ENCODE data around the gene NKX6-2. TPM values are rescaled to one million over a fixed set of nuclear protein-coding genes. Genes with fewer than 3 reads are reported as not detected.

Gene NKX6-2
- total RNA-seq, 1 experiment from 2014 or later = not detected

DNA sequence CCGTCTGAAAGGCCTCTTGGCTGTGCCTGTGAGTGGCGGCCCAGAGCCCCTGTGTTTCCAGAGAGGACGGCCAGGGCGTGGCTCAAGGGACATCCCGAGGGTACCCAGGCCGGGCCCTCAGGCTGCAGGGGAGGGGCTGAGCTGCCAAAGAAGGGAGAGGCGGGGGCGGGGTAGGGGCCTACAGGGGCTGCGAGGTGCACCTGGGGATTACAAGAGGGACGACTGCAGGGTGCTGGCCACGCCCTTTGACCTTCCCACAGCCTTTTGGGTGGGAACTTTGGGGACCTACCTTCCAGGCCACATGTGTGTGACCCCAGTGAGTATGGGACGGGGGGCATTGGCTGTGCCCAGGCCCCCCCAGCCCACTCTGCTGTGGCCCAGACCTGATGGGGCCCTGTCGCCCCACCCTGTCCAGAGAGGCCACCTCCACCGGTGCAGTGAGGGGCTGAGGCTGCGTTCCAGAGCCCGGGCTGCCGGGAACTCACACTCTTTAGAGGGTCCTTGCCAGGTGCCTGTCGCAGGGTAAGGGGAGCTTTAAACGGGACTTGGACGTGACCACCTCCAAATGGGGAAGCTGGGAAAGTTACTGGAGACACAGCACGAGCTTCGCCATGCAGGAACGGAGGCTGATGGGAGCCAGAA, 19.0 kb upstream of the NKX6-2 start:
- no peak overlapping the region for H2AFZ ChIP-seq (ENCODE audit: low read length)

DNA sequence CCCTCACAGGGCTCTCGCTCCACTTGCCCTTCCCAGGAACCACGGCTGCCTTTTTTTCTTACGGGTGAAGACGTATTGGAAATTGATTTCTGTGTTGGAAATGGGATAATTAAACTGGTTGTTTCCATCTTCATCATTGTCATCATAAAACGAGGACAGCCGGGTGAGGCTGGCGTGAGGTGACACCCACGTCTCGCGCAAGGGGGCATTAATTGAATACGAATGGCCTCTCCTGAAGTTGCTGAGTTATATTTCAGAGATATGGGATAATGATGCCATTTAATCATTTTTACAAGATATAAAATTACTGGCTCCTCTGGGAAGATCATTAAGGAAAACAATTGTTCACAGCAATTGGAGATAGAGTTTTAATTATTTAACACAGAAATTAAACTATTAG, 18.3 kb upstream of the NKX6-2 start:
- no peaks in the 10 kb centered on the region for H3K4me1 ChIP-seq (ENCODE audit: low read length)
- no peaks in the 10 kb centered on the region for H3K27me3 ChIP-seq (ENCODE audit: low read length)
- no peaks in the 10 kb centered on the region for H4K20me1 ChIP-seq (ENCODE audit: insufficient read depth, low read depth, low read length)
- no peak overlapping the region for H2AFZ ChIP-seq (ENCODE audit: low read length)
- no peaks in the 10 kb centered on the region for H3K9me3 ChIP-seq (ENCODE audit: low read length)
- no peak overlapping the region for H3K27ac ChIP-seq (ENCODE audit: low read length)
- no peaks in the 10 kb centered on the region for H3K36me3 ChIP-seq (ENCODE audit: insufficient read depth, low read length)
- H3K9ac ChIP-seq (ENCODE audit: low read length) = no peak overlapping the region
- no peak overlapping the region for H3K4me2 ChIP-seq (ENCODE audit: low read depth, low read length, poor library complexity, severe bottlenecking)
- H3K79me2 ChIP-seq (ENCODE audit: low read length) = no peaks in the 10 kb centered on the region
- no peak for DNase-seq
- no peaks in the 10 kb centered on the region for H3K9me2 ChIP-seq (replicated peaks; ENCODE audit: insufficient read depth, low read length)
- H3K4me3 ChIP-seq (ENCODE audit: low read length) = no peak overlapping the region

More for the DNA sequence above, 19.0 kb upstream of the NKX6-2 start:
- Histone ChIP-seq H3K27ac (ENCODE audit: low read length) (no peak overlapping the region), H3K4me1 (ENCODE audit: low read length) (no peaks in the 10 kb centered on the region), H4K20me1 (ENCODE audit: insufficient read depth, low read depth, low read length) (no peaks in the 10 kb centered on the region), H3K9ac (ENCODE audit: low read length) (no peak overlapping the region), H3K4me3 (ENCODE audit: low read length) (no peak overlapping the region), H3K36me3 (ENCODE audit: insufficient read depth, low read length) (no peaks in the 10 kb centered on the region), H3K27me3 (ENCODE audit: low read length) (no peaks in the 10 kb centered on the region), H3K9me2 (replicated peaks; ENCODE audit: insufficient read depth, low read length) (no peaks in the 10 kb centered on the region), H3K4me2 (ENCODE audit: low read depth, low read length, poor library complexity, severe bottlenecking) (no peak overlapping the region), H3K79me2 (ENCODE audit: low read length) (no peaks in the 10 kb centered on the region), H3K9me3 (ENCODE audit: low read length) (no peaks in the 10 kb centered on the region)
- DNase-seq = no peak

DNA sequence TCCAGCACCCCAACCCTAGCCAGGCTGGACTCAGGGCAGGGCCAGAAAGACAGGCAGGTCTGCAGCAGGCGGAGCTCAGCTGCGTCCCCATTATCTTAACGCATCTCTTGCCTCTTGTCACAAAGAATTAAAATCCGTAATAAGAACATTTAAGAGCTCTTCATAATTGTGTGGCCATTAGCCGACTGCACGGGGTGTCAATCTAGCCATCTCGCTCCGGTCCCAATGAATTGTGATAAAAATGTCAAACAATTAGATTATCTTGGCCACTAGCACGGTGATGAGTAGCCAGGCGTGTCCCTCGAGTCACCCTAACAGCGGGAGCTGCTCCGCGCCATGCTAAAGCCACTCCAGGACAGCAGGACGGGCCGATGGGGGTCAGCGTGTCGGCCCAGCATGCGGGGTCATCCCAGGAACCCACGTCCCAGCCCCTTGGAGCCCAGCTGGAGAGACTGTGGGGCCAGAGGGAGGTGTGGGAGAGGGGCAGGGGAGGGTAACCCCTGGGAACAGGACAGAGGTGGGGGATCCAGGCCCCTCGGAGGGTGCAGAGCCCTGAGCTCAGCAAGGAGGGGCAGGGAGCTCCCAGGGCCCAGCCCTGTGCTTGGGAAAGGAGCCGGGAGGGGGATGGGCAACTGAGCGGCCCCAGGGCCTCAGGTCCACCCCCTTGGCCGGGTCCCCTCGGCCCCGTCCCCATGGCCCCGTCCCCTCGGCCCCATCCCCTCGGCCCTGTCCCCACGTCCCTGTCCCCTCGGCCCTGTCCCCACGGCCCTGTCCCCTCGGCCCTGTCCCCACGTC, 17.7 kb upstream of the NKX6-2 start:
- Histone ChIP-seq H4K20me1 (ENCODE audit: insufficient read depth, low read depth, low read length) (no peaks in the 10 kb centered on the region), H3K79me2 (ENCODE audit: low read length) (no peaks in the 10 kb centered on the region), H3K9me2 (replicated peaks; ENCODE audit: insufficient read depth, low read length) (no peaks in the 10 kb centered on the region), H3K27ac (ENCODE audit: low read length) (no peak overlapping the region), H2AFZ (ENCODE audit: low read length) (no peak overlapping the region), H3K4me1 (ENCODE audit: low read length) (no peaks in the 10 kb centered on the region), H3K36me3 (ENCODE audit: insufficient read depth, low read length) (no peaks in the 10 kb centered on the region), H3K4me3 (ENCODE audit: low read length) (no peak overlapping the region), H3K27me3 (ENCODE audit: low read length) (no peaks in the 10 kb centered on the region), H3K9ac (ENCODE audit: low read length) (no peak overlapping the region), H3K4me2 (ENCODE audit: low read depth, low read length, poor library complexity, severe bottlenecking) (no peak overlapping the region), H3K9me3 (ENCODE audit: low read length) (no peaks in the 10 kb centered on the region)
- DNase-seq = no peak

DNA sequence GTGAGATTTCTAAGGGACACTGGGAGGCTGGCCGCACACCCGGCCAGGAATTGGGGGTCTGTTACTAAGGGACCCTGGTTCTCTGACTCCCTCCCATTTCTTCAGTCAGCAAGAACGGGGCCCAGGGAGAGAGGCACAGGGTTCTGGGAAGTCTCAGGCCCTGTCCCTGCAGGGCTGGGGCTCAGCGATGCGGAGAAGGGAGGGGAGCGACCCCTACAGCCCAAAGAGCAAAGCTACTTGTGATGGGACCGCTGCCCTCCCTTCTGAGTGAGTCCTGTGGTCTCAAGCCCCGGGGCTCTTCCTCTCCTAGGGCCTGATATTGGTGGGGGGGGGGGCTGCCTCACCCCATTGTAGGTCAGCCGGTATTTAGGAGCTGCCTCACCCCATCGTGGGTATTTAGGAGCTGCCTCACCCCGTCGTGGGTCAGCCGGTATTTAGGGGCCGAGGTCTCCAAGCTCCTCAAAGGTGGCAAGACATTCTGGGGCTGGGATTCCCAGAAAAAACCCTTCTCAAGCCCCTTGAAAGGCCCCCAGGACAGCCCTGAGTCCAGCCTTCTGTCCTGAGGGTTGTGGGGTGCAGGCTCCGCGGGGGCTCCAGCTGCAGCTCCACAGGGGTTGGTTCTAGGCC, 16.9 kb upstream of the NKX6-2 start:
- Histone ChIP-seq H4K20me1 (ENCODE audit: insufficient read depth, low read depth, low read length) (no peaks in the 10 kb centered on the region), H3K27ac (ENCODE audit: low read length) (no peak overlapping the region), H3K9ac (ENCODE audit: low read length) (no peak overlapping the region), H3K79me2 (ENCODE audit: low read length) (no peaks in the 10 kb centered on the region), H3K36me3 (ENCODE audit: insufficient read depth, low read length) (no peaks in the 10 kb centered on the region), H3K9me3 (ENCODE audit: low read length) (no peaks in the 10 kb centered on the region), H2AFZ (ENCODE audit: low read length) (no peak overlapping the region), H3K27me3 (ENCODE audit: low read length) (no peaks in the 10 kb centered on the region), H3K4me3 (ENCODE audit: low read length) (no peak overlapping the region), H3K9me2 (replicated peaks; ENCODE audit: insufficient read depth, low read length) (no peaks in the 10 kb centered on the region), H3K4me2 (ENCODE audit: low read depth, low read length, poor library complexity, severe bottlenecking) (no peak overlapping the region), H3K4me1 (ENCODE audit: low read length) (no peaks in the 10 kb centered on the region)
- DNase-seq = no peak

DNA sequence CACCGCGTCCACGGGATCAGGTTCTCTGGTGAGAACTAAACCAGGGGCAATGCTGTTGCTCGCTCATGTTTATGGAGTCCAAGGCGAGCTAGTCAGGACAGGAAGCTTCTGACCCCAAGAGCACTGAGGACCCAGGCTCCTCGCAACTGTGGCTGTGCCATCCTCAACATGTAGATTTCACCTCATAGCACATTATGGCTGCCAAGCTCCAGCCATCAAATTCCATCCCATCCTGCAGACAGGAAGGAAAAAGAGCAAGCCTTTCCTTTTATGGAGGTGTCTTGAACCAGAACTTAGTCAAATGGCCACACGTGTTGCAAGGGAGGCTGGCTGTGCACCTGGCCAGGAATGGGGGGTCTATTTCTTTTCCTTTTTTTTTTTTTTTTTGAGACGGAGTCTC, 16.1 kb upstream of the NKX6-2 start:
- no peak overlapping the region for H3K9ac ChIP-seq (ENCODE audit: low read length)
- H3K9me2 ChIP-seq (replicated peaks; ENCODE audit: insufficient read depth, low read length) = no peaks in the 10 kb centered on the region
- no peaks in the 10 kb centered on the region for H4K20me1 ChIP-seq (ENCODE audit: insufficient read depth, low read depth, low read length)
- H3K4me2 ChIP-seq (ENCODE audit: low read depth, low read length, poor library complexity, severe bottlenecking) = no peak overlapping the region
- no peaks in the 10 kb centered on the region for H3K4me1 ChIP-seq (ENCODE audit: low read length)
- no peaks in the 10 kb centered on the region for H3K36me3 ChIP-seq (ENCODE audit: insufficient read depth, low read length)
- no peaks in the 10 kb centered on the region for H3K79me2 ChIP-seq (ENCODE audit: low read length)
- DNase-seq = no peak
- no peak overlapping the region for H2AFZ ChIP-seq (ENCODE audit: low read length)
- no peaks in the 10 kb centered on the region for H3K9me3 ChIP-seq (ENCODE audit: low read length)
- no peaks in the 10 kb centered on the region for H3K27me3 ChIP-seq (ENCODE audit: low read length)
- no peak overlapping the region for H3K27ac ChIP-seq (ENCODE audit: low read length)
- no peak overlapping the region for H3K4me3 ChIP-seq (ENCODE audit: low read length)

- no peak overlapping the region for H2AFZ ChIP-seq (ENCODE audit: low read length)
- no peaks in the 10 kb centered on the region for H3K9me2 ChIP-seq (replicated peaks; ENCODE audit: insufficient read depth, low read length)
Observed at GRCh38 chr10:132799865-132800264, 13.9 kb upstream of the NKX6-2 start.

DNA sequence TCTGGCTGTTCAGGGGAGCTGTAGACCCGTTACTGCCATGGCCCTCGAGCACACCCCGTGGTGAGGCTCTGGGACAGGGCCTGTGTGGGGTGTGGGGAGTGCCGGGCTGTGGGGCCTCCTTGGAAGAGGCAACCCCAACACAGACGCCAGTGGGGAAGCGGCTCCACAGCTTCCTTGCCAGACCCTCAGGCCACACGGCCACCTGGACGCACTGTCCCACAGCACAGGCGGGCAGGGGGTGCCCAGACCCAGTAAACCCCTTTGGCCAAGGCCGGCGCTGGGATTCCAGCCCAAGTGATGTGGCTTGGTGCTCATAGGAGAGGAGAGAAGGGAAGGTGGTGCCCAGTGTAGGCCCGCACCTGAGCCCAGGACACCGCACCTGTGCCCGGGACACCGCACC, 12.9 kb upstream of the NKX6-2 start:
- Histone ChIP-seq H3K4me3 (ENCODE audit: low read length) (no peak overlapping the region), H3K36me3 (ENCODE audit: insufficient read depth, low read length) (no peaks in the 10 kb centered on the region), H3K27me3 (ENCODE audit: low read length) (no peaks in the 10 kb centered on the region), H3K27ac (ENCODE audit: low read length) (no peak overlapping the region), H3K79me2 (ENCODE audit: low read length) (no peaks in the 10 kb centered on the region), H4K20me1 (ENCODE audit: insufficient read depth, low read depth, low read length) (no peaks in the 10 kb centered on the region), H3K9me3 (ENCODE audit: low read length) (no peaks in the 10 kb centered on the region), H2AFZ (ENCODE audit: low read length) (no peak overlapping the region), H3K4me2 (ENCODE audit: low read depth, low read length, poor library complexity, severe bottlenecking) (no peak overlapping the region), H3K9me2 (replicated peaks; ENCODE audit: insufficient read depth, low read length) (no peaks in the 10 kb centered on the region), H3K9ac (ENCODE audit: low read length) (no peak overlapping the region), H3K4me1 (ENCODE audit: low read length) (peaks cover 5% of the 10 kb centered on the region)
- no peak for DNase-seq

More at GRCh38 chr10:132799865-132800264, 13.9 kb upstream of the NKX6-2 start:
- no peaks in the 10 kb centered on the region for H3K79me2 ChIP-seq (ENCODE audit: low read length)
- H3K9ac ChIP-seq (ENCODE audit: low read length) = no peak overlapping the region
- no peak for DNase-seq
- no peak overlapping the region for H3K27ac ChIP-seq (ENCODE audit: low read length)
- no peaks in the 10 kb centered on the region for H4K20me1 ChIP-seq (ENCODE audit: insufficient read depth, low read depth, low read length)
- H3K4me3 ChIP-seq (ENCODE audit: low read length) = no peak overlapping the region
- no peaks in the 10 kb centered on the region for H3K4me1 ChIP-seq (ENCODE audit: low read length)
- H3K27me3 ChIP-seq (ENCODE audit: low read length) = no peaks in the 10 kb centered on the region
- no peak overlapping the region for H3K4me2 ChIP-seq (ENCODE audit: low read depth, low read length, poor library complexity, severe bottlenecking)
- no peaks in the 10 kb centered on the region for H3K36me3 ChIP-seq (ENCODE audit: insufficient read depth, low read length)
- H3K9me3 ChIP-seq (ENCODE audit: low read length) = no peaks in the 10 kb centered on the region

GRCh38 chr10:132798403-132798802, 12.5 kb upstream of the NKX6-2 start:
- H2AFZ ChIP-seq (ENCODE audit: low read length) = no peak overlapping the region
- DNase-seq = no peak
- no peaks in the 10 kb centered on the region for H3K9me3 ChIP-seq (ENCODE audit: low read length)
- no peaks in the 10 kb centered on the region for H3K9me2 ChIP-seq (replicated peaks; ENCODE audit: insufficient read depth, low read length)
- H3K4me2 ChIP-seq (ENCODE audit: low read depth, low read length, poor library complexity, severe bottlenecking) = no peak overlapping the region
- H3K79me2 ChIP-seq (ENCODE audit: low read length) = no peaks in the 10 kb centered on the region
- no peak overlapping the region for H3K27ac ChIP-seq (ENCODE audit: low read length)
- no peaks in the 10 kb centered on the region for H3K36me3 ChIP-seq (ENCODE audit: insufficient read depth, low read length)
- peaks cover 10% of the 10 kb centered on the region for H3K4me1 ChIP-seq (ENCODE audit: low read length)
- no peaks in the 10 kb centered on the region for H3K27me3 ChIP-seq (ENCODE audit: low read length)
- no peak overlapping the region for H3K9ac ChIP-seq (ENCODE audit: low read length)
- no peak overlapping the region for H3K4me3 ChIP-seq (ENCODE audit: low read length)
- peaks cover 2% of the 10 kb centered on the region for H4K20me1 ChIP-seq (ENCODE audit: insufficient read depth, low read depth, low read length)

All from Karpas-422 (cell line).